Stomach (tissue), 9 donors: ENCODE results near the gene PPP1CC. TPM values are rescaled to one million over a fixed set of nuclear protein-coding genes. Genes with fewer than 3 reads are reported as not detected.
A peak's percentile ranks its signal among the peaks of the same experiment; 100 is the strongest.

Experiments used
- DNase-seq, 2 donors: peaks; one replicate each; pipeline versions ENCODE4 v3.0.0 to v3.0.0-alpha.2; 2013 to 2019
- H3K27ac ChIP-seq, 5 donors: fragments of 200-600 bp in 4 of 5; sonication (generic) in 4 of 5; one replicate each; pipeline ENCODE4 v1.5.1; 2013 to 2019; ENCODE audit warnings: mild to moderate bottlenecking in 1 of 5, moderate library complexity in 1 of 5
- H3K27me3 ChIP-seq, 3 donors: fragments of 200-600 bp; sonication (generic); one replicate each; pipeline ENCODE4 v1.5.1; 2017 to 2019; ENCODE audit warnings: mixed run types in 1 of 3
- H3K36me3 ChIP-seq, 4 donors: fragments of 200-600 bp; sonication (generic); 1 replicate in 3 of 4; 2 replicates in 1 of 4; pipeline ENCODE4 v1.5.1; 2016 to 2019
- H3K4me1 ChIP-seq, 4 donors: fragments of 200-600 bp; sonication (generic); one replicate each; pipeline ENCODE4 v1.5.1; 2016 to 2019
- H3K4me3 ChIP-seq, 4 donors: fragments of 200-600 bp; sonication (generic) in 3 of 4; one replicate each; pipeline ENCODE4 v1.5.1; 2016 to 2019; ENCODE audit warnings: mild to moderate bottlenecking in 1 of 4
- H3K9me3 ChIP-seq, 4 donors: fragments of 200-600 bp; sonication (generic); one replicate each; pipeline ENCODE4 v1.5.1; 2016 to 2019
- EP300 ChIP-seq: sonication (generic); formaldehyde crosslinking; IDR thresholded peaks from one replicate; pipeline ENCODE4 v1.6.1; 2017; ENCODE audit warnings: antibody characterized with exemption
- POLR2A ChIP-seq, 4 donors: fragments of 450-650 bp; IDR thresholded peaks; one replicate each; pipeline ENCODE4 v1.6.1; 2016; ENCODE audit warnings: antibody characterized with exemption in 4 of 4, control low read depth in 2 of 4, mild to moderate bottlenecking in 1 of 4, moderate library complexity in 1 of 4
- POLR2AphosphoS5 ChIP-seq, 3 donors: sonication (generic); formaldehyde crosslinking; IDR thresholded peaks; one replicate each; pipeline ENCODE4 v1.6.1; 2016; ENCODE audit warnings: antibody characterized with exemption in 3 of 3
- WGBS, 5 donors: extraction: QIAGEN DNeasy Blood & Tissue Kit in 3 of 5; methylation state at CpG; one replicate each; pipeline versions ENCODE4 v1.1.5 to v1.1.7; 2013 to 2018; 5-methylcytosine and 5-hydroxymethylcytosine counted together
- intact Hi-C: fragments of 100-400 bp; cut with DNase I; formaldehyde crosslinking; loops from one replicate; pipeline ENCODE4 v1.15.1; 2023; ENCODE audit warnings: low total_unique reads
- polyA plus RNA-seq, 3 donors: library from polyadenylated mRNA; stranded (reverse); fragments of 200-250 nt; gene quantifications; one replicate each; pipeline ENCODE4 v1.2.3, GENCODE V29; 2013
- total RNA-seq, 5 donors: library from RNA; depleted of rRNA; stranded (reverse); fragments of >200 nt; gene quantifications; one replicate each; pipeline versions ENCODE4 v1.1.0 to v1.2.3, GENCODE V29; 2014 to 2016
- TF ChIP-seq, protein P1 (sequence below), 7 experiments: fragments of 450-650 bp in 4 of 7; fragments of 200-600 bp in 3 of 7; sonication (generic) in 3 of 7; IDR thresholded peaks; one replicate each; pipeline ENCODE4 v1.5.1; 2016 to 2019; ENCODE audit warnings: antibody characterized with exemption in 7 of 7, control low read depth in 2 of 7, mild to moderate bottlenecking in 1 of 7
- donor health status: healthy with polysubstance abuse.
- donor health status: Bipolar disorder and iron deficiency.
- donor health status: healthy.

PPP1CC gene
- total and polyA plus RNA-seq, 8 donors, result 44.9 to 205 (median 90.2) TPM

DNA sequence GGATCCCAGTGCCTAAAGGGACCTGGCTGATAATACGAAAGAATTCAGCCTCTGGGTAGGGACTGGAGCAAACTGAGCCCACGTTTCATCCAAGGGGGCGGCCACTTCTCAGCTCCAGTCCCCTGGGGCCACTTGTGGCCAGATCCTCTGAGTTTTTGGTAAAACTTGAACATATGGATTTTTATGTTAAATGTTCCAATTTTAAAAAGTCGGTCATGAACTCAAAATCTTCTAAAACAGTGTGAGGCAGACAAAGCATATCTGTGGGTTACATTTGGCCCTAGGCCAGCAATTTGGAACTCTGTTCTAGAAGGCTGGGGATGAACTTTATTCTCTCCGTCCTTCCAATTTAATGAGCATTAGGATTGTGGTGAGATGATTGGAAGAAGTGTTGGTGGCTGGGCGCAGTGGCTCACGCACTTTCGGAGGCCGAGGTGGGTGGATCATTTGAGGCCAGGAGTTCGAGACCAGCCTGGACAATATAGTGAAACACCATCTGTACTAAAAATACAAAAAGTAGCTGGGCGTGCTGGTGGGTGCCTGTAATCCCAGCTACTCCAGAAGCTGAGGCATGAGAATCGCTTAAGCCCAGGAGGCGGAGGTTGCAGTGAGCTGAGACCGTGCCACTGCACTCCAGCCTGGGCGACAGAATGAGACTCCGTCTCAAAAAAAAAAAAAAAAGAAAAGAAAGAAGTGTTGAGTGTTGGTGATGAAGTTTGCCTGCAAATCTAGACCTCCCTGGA is 3.0 kb upstream of the PPP1CC start:
- Histone ChIP-seq H3K4me3 (no peak overlapping the region), H3K27ac (peak overlapping the region in 3 of 5 donors; percentile 55 to 96 (median 93)), H3K36me3 (no peaks in the 10 kb centered on the region), H3K27me3 (no peaks in the 10 kb centered on the region), H3K4me1 (peaks cover 15 to 33% (median 24%) of the 10 kb centered on the region in 4 donors), H3K9me3 (no peaks in the 10 kb centered on the region)
- WGBS, 5 donors, result 85 to 90% (median 87%) methylated on average over 16 of the region's 16 CpGs
- TF ChIP-seq EP300 (no peak), POLR2AphosphoS5 (IDR thresholded peaks at IDR 0.05) (no peak)
- TF ChIP-seq, protein P1, sequence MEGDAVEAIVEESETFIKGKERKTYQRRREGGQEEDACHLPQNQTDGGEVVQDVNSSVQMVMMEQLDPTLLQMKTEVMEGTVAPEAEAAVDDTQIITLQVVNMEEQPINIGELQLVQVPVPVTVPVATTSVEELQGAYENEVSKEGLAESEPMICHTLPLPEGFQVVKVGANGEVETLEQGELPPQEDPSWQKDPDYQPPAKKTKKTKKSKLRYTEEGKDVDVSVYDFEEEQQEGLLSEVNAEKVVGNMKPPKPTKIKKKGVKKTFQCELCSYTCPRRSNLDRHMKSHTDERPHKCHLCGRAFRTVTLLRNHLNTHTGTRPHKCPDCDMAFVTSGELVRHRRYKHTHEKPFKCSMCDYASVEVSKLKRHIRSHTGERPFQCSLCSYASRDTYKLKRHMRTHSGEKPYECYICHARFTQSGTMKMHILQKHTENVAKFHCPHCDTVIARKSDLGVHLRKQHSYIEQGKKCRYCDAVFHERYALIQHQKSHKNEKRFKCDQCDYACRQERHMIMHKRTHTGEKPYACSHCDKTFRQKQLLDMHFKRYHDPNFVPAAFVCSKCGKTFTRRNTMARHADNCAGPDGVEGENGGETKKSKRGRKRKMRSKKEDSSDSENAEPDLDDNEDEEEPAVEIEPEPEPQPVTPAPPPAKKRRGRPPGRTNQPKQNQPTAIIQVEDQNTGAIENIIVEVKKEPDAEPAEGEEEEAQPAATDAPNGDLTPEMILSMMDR (IDR thresholded peaks at IDR 0.05), result no peak
- DNase-seq, result peak in 1 of 2 donors; percentile 44
- intact Hi-C loops, result no loop called here

DNA sequence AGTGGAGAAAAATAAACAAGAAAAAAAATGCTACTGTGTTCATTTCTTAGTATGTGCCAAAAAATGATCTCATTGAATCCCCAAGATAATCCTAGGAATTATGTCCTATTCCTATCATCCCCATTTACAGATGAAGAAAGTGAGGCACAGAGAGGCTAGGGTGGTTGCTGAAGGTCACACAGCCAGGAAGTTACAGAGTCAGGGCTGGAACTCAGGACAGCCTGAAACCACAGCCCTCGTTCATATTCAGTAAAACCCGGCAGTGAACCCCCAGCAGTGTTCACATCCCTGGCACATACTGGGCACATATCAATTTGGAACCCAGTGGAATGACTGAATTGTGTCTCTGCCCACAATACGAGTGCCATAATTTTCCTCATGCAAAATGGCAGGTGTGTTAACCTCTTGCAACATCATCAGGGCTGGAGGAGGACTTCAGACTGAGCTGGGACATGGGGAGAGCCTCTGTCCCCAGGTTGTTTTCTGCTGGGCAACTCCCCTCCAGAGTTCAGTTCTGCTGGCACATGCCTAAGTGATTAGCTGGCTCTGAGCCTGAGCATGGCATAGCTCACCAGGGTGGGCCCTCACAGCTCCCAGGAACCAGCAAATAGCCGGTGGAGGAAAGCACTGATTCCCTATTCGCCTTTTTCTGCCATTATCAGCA is 2.0 kb upstream of the PPP1CC start:
- Histone ChIP-seq H3K4me1 (peaks cover 25 to 43% (median 33%) of the 10 kb centered on the region in 4 donors), H3K27ac (peak overlapping the region in 4 of 5 donors; percentile 55 to 97 (median 94)), H3K4me3 (no peak overlapping the region), H3K9me3 (no peaks in the 10 kb centered on the region), H3K27me3 (no peaks in the 10 kb centered on the region), H3K36me3 (no peaks in the 10 kb centered on the region)
- 30 to 56% (median 39%) methylated on average over 5 of the region's 5 CpGs for WGBS, 5 donors
- TF ChIP-seq EP300 (no peak), POLR2A (IDR thresholded peaks at IDR 0.05) (no peak), POLR2AphosphoS5 (IDR thresholded peaks at IDR 0.05) (peak in 1 of 3 donors; percentile 52)
- TF ChIP-seq, protein P1 (IDR thresholded peaks at IDR 0.05), result no peak
- DNase-seq, result peak; percentile 64 to 71
- intact Hi-C loops, result no loop called here

DNA sequence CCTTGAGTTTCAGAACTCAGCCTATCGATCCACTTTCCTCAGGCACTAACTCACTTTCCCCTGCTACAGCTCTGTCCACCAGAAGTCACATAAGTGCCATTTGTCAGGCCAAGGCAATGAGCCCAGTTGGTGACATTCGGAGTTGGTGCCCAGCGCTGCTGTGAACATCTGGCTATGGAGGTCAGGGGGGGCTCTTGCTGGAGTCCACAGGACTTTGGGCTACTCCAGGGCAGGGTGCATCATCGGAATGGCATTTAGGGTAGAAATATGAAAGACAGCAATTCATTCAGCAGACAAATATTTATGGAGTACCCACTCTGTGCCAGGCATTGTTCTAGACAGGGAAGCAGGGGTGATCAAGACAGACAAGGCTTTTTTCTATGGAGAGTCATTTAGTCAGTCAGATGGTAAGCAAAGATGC is 1.5 kb upstream of the PPP1CC start:
- Histone ChIP-seq H3K4me1 (peaks cover 30 to 49% (median 39%) of the 10 kb centered on the region in 4 donors), H3K27ac (peak overlapping the region in 4 of 5 donors; percentile 55 to 97 (median 94)), H3K4me3 (peak overlapping the region in 1 of 4 donors; percentile 84), H3K27me3 (no peaks in the 10 kb centered on the region), H3K36me3 (no peaks in the 10 kb centered on the region), H3K9me3 (no peaks in the 10 kb centered on the region)
- 27 to 49% (median 30%) methylated on average over 4 of the region's 4 CpGs for WGBS, 5 donors
- DNase-seq, result peak in 1 of 2 donors; percentile 47
- intact Hi-C loops, result no loop called here
- no peak for TF ChIP-seq POLR2A (IDR thresholded peaks at IDR 0.05)
- no peak for TF ChIP-seq EP300
- TF ChIP-seq, protein P1 (IDR thresholded peaks at IDR 0.05), result no peak
- TF ChIP-seq POLR2AphosphoS5 (IDR thresholded peaks at IDR 0.05), result no peak

DNA sequence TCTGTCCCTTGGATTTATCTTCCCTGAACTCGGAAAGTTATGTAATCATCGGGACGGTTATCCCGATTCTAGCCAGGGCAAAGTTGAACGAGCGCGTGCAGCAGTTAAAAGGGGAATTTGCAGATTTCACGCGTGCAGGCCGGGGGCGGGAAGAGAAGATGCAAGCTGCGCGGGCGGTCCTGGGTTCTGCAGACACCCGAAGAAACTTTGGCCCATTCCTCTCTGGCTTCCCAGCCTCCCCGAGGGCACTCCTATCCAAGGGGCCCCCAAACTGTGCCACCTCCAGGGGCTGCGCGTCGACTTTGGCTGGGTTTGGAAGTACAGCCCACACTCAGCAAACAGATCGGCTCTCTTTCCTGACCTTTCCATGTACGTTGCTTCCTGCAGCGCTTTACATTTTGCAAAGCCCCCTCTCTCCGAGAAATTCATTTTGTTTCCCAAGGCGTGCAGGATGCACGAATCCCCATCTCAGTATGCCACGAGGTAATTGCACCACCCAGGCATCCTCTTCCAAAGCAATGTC is 941 bp upstream of the PPP1CC start:
- Histone ChIP-seq H3K9me3 (no peaks in the 10 kb centered on the region), H3K27me3 (no peaks in the 10 kb centered on the region), H3K4me3 (peak overlapping the region; percentile 81 to 99 (median 89)), H3K4me1 (peaks cover 36 to 54% (median 44%) of the 10 kb centered on the region in 4 donors), H3K36me3 (no peaks in the 10 kb centered on the region), H3K27ac (peak overlapping the region in 4 of 5 donors; percentile 93 to 97 (median 96))
- WGBS, 5 donors, result 15 to 23% (median 16%) methylated on average over 26 of the region's 26 CpGs
- intact Hi-C loops, result no loop called here
- peak in 1 of 2 donors; percentile 66 for DNase-seq
- TF ChIP-seq POLR2A (IDR thresholded peaks at IDR 0.05), result no peak
- TF ChIP-seq, protein P1 (IDR thresholded peaks at IDR 0.05), result no peak
- TF ChIP-seq POLR2AphosphoS5 (IDR thresholded peaks at IDR 0.05), result no peak
